Activated B cell treated with CpG ODN at 0.5 μM for 24 hours (primary cell): Measurements from ENCODE around the gene PPIL4. TPM values are rescaled to one million over a fixed set of nuclear protein-coding genes. Genes with fewer than 3 reads are reported as not detected.

Experiments used
- ATAC-seq: fragments of 200-7000 bp; cut with Tn5 transposase; one replicate; pipeline ENCODE4 v1.10.0; 2021; ENCODE audit warnings: low read depth, mild to moderate bottlenecking, moderate library complexity
- CTCF ChIA-PET: fragments of 350-600 bp; sonication (Branson Sonifier 250); formaldehyde crosslinking; loops from one replicate; lab custom pipeline; 2021; ENCODE audit warnings: antibody characterized with exemption; lab: Charles Lee
- POLR2A ChIA-PET: fragments of 350-600 bp; sonication (Branson Sonifier 250); formaldehyde crosslinking; loops from one replicate; lab custom pipeline; 2021; ENCODE audit warnings: antibody characterized with exemption; lab: Charles Lee
- DNase-seq: peaks from one replicate; pipeline ENCODE4 v3.0.0; 2022
- H3K27ac Mint-ChIP-seq: one replicate; pipeline ENCODE4 v1.8.0; 2020; ENCODE audit warnings: mixed read lengths
- H3K27me3 Mint-ChIP-seq: one replicate; pipeline ENCODE4 v1.8.0; 2021; ENCODE audit warnings: mixed read lengths
- H3K36me3 Mint-ChIP-seq: one replicate; pipeline ENCODE4 v1.8.0; 2021; ENCODE audit warnings: low read depth, mixed read lengths
- H3K4me1 Mint-ChIP-seq: one replicate; pipeline ENCODE4 v1.8.0; 2021; ENCODE audit warnings: mixed read lengths
- H3K4me3 Mint-ChIP-seq: one replicate; pipeline ENCODE4 v1.8.0; 2020; ENCODE audit warnings: mild to moderate bottlenecking, mixed read lengths
- H3K9me3 Mint-ChIP-seq: one replicate; pipeline ENCODE4 v1.8.0; 2020; ENCODE audit warnings: mixed read lengths
- intact Hi-C: fragments of 100-400 bp; cut with micrococcal nuclease; formaldehyde crosslinking; loops from one replicate; pipeline ENCODE4 v1.15.1; 2024
- total RNA-seq: library from RNA; stranded (reverse); gene quantifications from 2 replicates; pipeline ENCODE4 v1.2.3, GENCODE V29; 2022
- TF ChIP-seq, protein P1 (sequence below): fragments of 200-600 bp; IDR thresholded peaks from one replicate; pipeline ENCODE4 v1.8.0; 2022; ENCODE audit warnings: antibody characterized with exemption, mild to moderate bottlenecking

Gene PPIL4
- total RNA-seq, 1 donor from 2014 or later: 24.0 TPM

DNA sequence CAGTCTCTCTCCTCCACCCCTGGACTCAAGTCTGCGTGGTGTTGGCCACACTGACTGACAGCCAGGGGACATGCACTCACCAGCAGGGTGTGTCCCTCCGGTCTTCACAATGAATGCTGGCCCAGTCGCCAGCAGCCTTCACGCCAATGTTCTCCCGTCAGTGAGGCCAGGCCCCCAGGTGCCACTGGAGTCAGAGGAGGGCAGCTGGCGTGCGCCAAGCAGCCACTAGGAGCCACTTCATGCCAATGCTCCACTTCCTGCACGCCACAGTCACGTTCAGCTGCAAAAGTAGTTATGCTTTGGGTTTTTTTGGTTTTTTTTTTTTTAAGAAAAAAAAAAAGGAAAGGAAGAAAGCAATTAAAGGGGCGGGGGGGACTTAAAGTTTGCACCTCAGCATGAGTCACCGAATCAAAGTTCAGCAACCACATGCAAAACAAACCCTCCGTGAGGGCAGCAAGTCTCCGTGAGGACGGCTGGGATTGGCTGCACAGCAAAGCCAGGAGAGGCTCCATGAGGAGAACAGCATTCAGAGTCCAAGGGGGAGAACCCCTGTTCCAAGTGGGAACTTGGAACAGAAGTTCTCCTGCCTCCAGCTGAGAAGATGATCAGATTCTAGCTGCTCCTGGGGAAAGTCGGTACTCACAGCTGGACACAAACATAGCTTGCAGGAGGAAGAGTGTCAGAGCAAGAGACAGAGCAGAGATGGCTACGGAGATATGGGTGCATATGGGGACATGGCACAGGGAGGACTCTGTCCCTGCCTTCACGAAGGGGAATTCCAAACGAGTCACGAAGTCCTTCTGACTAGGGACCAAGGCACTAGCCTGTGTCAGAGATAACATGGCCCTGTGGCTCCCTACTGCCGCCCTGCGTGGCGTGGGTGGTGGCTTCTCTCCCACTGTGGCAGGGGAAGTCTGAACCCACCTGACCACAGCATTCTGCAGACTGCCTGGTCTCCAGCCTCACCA, 60.8 kb downstream of the PPIL4 start, which contains the start of gene ZC3H12D:
TSS of gene ZC3H12D (minus strand) at position 282 of the 968 bp plus-strand sequence. CDS start 10,471 bp downstream, outside the sequence.
- peaks cover 87% of the 10 kb centered on the region for H3K4me1 Mint-ChIP-seq
- ChIA-PET POLR2A (interaction anchor here (0.6 to 1.9 kb wide), 14 partner anchors 9 to 404 kb away, joined by 3 to 14 read pairs (median 5); partner anchors contain the start of gene PPIL4), CTCF (interaction anchor here (1.0 to 3.5 kb wide), 10 partner anchors 16 to 53 kb away, joined by 3 to 21 read pairs (median 4); no protein-coding TSS in a partner anchor)
- H3K27ac Mint-ChIP-seq: peak within 1 kb of the TSS; percentile 99
- peak; percentile 47 for ATAC-seq
- DNase-seq: peak; percentile 75
- H3K27me3 Mint-ChIP-seq: no peaks in the 10 kb centered on the region
- TF ChIP-seq, protein P1, sequence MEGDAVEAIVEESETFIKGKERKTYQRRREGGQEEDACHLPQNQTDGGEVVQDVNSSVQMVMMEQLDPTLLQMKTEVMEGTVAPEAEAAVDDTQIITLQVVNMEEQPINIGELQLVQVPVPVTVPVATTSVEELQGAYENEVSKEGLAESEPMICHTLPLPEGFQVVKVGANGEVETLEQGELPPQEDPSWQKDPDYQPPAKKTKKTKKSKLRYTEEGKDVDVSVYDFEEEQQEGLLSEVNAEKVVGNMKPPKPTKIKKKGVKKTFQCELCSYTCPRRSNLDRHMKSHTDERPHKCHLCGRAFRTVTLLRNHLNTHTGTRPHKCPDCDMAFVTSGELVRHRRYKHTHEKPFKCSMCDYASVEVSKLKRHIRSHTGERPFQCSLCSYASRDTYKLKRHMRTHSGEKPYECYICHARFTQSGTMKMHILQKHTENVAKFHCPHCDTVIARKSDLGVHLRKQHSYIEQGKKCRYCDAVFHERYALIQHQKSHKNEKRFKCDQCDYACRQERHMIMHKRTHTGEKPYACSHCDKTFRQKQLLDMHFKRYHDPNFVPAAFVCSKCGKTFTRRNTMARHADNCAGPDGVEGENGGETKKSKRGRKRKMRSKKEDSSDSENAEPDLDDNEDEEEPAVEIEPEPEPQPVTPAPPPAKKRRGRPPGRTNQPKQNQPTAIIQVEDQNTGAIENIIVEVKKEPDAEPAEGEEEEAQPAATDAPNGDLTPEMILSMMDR: no peak
- H3K4me3 Mint-ChIP-seq: peak within 1 kb of the TSS; percentile 97
- H3K36me3 Mint-ChIP-seq: peaks cover 41% of the 10 kb centered on the region
- intact Hi-C loops: loop anchor here (1.0 kb wide), 2 partner anchors 10 to 32 kb away; no protein-coding TSS in a partner anchor
- H3K9me3 Mint-ChIP-seq: no peaks in the 10 kb centered on the region

DNA sequence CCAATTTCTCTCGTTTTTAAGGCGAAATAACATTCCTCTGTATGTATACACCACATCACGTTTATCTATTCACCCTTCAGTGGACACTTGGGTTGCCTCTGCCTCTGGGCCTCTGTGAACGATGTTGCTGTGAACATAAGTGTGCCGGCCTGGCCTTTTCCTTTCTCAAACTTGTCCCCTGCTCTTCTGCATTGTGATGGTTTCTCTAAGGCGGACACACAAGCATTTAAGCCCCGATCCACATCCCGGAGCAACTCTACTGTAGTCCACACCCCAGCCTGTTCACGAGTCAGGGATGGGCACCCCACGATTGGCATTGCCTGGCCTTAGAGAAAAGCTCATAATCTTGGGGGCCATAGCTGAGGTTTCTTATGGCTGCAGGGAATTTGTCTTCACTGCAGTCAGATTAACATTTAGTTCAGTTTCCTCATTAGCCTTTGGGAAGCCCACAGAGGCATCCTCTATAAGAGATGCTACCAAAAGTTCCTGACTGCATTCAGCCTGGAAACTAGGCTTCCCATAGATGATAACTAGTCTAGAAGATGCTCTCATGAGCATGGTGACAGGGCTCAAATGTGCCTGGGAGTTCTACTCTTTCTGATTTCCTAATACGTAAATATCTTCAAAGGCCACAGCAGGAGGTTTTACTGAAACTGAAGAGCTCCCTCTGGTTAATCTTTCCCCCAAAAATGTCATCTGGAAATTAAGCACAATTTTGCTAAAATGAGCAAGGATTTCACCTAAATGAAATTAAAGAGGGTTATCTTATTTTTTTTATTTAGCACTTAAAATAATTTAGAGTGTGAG, 61.8 kb downstream of the PPIL4 start:
- Mint-ChIP-seq H3K9me3 (no peaks in the 10 kb centered on the region), H3K4me1 (peaks cover 87% of the 10 kb centered on the region), H3K4me3 (peak overlapping the region; percentile 97), H3K36me3 (peaks cover 51% of the 10 kb centered on the region), H3K27ac (peak overlapping the region; percentile 99), H3K27me3 (no peaks in the 10 kb centered on the region)
- ATAC-seq (no peak), DNase-seq (no peak)
- intact Hi-C loops: loop anchor here (1.0 kb wide), 1 partner anchor 33 kb away; no protein-coding TSS in a partner anchor
- CTCF ChIA-PET: interaction anchor here (1.1 to 3.5 kb wide), 7 partner anchors 17 to 52 kb away, joined by 3 to 21 read pairs (median 4); no protein-coding TSS in a partner anchor
- TF ChIP-seq, protein P1: no peak
- POLR2A ChIA-PET: interaction anchor here (0.6 to 1.9 kb wide), 15 partner anchors 8 to 723 kb away, joined by 3 to 14 read pairs (median 4); no protein-coding TSS in a partner anchor

DNA sequence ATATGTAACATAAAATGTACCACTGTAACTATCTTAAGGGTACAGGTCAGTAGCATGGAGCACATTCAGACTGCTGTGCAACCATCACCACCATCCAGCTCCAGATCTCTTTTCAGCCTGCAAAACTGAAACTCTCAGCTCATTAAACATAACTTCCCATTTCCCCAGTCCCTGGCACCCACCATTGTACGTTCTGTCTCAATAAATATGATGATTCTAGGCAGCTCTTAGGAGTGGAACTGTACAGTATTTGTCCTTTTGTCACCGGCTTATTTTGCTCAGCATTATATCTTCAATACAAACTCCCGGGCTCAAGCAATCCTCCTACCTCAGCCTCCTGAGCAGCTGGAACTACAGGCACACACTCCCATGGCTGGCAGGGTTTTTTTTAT, 62.5 kb downstream of the PPIL4 start:
- Mint-ChIP-seq H3K4me1 (peaks cover 87% of the 10 kb centered on the region), H3K4me3 (peak overlapping the region; percentile 97), H3K27ac (peak overlapping the region; percentile 99), H3K27me3 (no peaks in the 10 kb centered on the region), H3K9me3 (no peaks in the 10 kb centered on the region), H3K36me3 (peaks cover 57% of the 10 kb centered on the region)
- ATAC-seq: peak; percentile 6
- CTCF ChIA-PET: interaction anchor here (0.7 to 3.5 kb wide), 4 partner anchors 14 to 63 kb away, joined by 3 to 21 read pairs (median 6); no protein-coding TSS in a partner anchor
- POLR2A ChIA-PET: interaction anchor here (0.7 to 1.3 kb wide), 6 partner anchors 16 to 1149 kb away, joined by 3 to 7 read pairs (median 4); no protein-coding TSS in a partner anchor
- TF ChIP-seq, protein P1: no peak
- intact Hi-C loops: no loop called here
- no peak for DNase-seq

DNA sequence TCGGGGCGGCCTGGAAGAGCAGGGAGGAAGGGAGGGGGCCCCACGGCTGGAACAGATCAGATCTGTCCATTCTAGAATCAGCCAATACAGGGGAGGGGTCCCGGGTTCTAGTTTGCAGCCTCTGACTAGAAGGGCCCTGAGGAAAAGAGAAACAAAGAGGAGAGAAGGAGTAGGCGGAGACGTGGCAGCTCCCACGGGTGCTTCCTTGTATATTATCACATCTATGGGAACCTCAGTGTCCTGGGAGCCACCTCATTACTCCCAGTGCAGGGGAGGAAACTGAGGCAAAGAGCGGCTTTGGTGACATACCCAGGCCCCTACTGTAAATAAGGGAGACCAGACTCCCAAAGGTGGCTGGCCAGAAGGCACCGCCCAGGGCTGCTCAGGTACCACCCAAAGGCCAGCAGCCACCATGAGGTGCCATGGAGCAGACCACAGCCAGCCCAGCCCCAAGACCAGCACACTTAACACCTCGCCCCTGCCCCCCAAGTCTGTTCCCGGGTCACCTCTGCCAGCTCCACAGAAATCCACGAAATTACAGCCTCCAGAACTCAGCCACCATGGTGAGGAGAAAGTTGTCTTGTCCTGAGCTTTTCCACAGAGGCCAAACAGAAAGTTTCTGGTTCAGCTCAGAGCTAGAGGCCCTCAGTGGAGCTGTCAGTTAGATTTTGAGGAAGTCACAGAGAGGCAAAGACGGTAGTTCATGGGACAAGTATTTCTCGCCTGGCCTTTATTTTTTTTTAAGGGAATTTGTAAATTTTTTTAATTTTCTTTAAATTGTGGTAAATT, 63.1 kb downstream of the PPIL4 start:
- Mint-ChIP-seq H3K27me3 (no peaks in the 10 kb centered on the region), H3K4me1 (peaks cover 85% of the 10 kb centered on the region), H3K36me3 (peaks cover 61% of the 10 kb centered on the region), H3K4me3 (peak overlapping the region; percentile 97), H3K9me3 (no peaks in the 10 kb centered on the region), H3K27ac (peak overlapping the region; percentile 99)
- DNase-seq (no peak), ATAC-seq (no peak)
- intact Hi-C loops: no loop called here
- CTCF ChIA-PET: interaction anchor here (0.7 to 3.5 kb wide), 4 partner anchors 14 to 64 kb away, joined by 3 to 21 read pairs (median 6); no protein-coding TSS in a partner anchor
- TF ChIP-seq, protein P1: no peak
- POLR2A ChIA-PET: interaction anchor here (0.7 to 1.3 kb wide), 6 partner anchors 16 to 1150 kb away, joined by 3 to 7 read pairs (median 4); no protein-coding TSS in a partner anchor
